DND-41 (cell line): Measurements from ENCODE around the gene TIPARP.

Experiments
- ATAC-seq: fragments of 200-7000 bp; cut with Tn5 transposase; 3 replicates; pipeline ENCODE4 v1.9.1; 2021; ENCODE audit warnings: low read depth; ENCODE audit not compliant: insufficient read depth
- DNase-seq: peaks from one replicate; pipeline ENCODE4 v3.0.0-alpha.2; 2020
- H2AFZ ChIP-seq: 2 replicates; pipeline ENCODE4 v1.6.0; 2012; ENCODE audit warnings: low read depth, low read length
- H3K27ac ChIP-seq: 2 replicates; pipeline ENCODE4 v1.5.1; 2012; ENCODE audit warnings: low read length, inconsistent platforms
- H3K27me3 ChIP-seq: fragments of 200-600 bp; sonication (generic); 2 replicates; pipeline ENCODE4 v1.6.0; 2012; ENCODE audit warnings: low read length, mild to moderate bottlenecking, inconsistent platforms; ENCODE audit not compliant: insufficient read depth, poor library complexity
- H3K36me3 ChIP-seq: 2 replicates; pipeline ENCODE4 v1.5.1; 2012; ENCODE audit warnings: low read length, inconsistent platforms; ENCODE audit not compliant: insufficient read depth
- H3K4me1 ChIP-seq: 2 replicates; pipeline ENCODE4 v1.5.1; 2012; ENCODE audit warnings: mild to moderate bottlenecking, low read length; ENCODE audit not compliant: insufficient read depth
- H3K4me2 ChIP-seq: 2 replicates; pipeline ENCODE4 v1.6.0; 2012; ENCODE audit warnings: mild to moderate bottlenecking, moderate library complexity, low read length, inconsistent platforms; ENCODE audit not compliant: insufficient read depth
- H3K4me3 ChIP-seq, 2 experiments: fragments of 200-600 bp in 1 of 2; shearing (Covaris generic) in 1 of 2; 2 replicates each; pipeline ENCODE4 v1.5.1; 2012 to 2016; ENCODE audit warnings: inconsistent platforms in 2 of 2, low read length in 2 of 2, mild to moderate bottlenecking in 2 of 2, low read depth in 1 of 2, moderate library complexity in 1 of 2
- H3K79me2 ChIP-seq: 2 replicates; pipeline ENCODE4 v1.6.0; 2012; ENCODE audit warnings: low read length, inconsistent platforms; ENCODE audit not compliant: insufficient read depth
- H3K9ac ChIP-seq: 2 replicates; pipeline ENCODE4 v1.6.0; 2012; ENCODE audit warnings: low read depth, mild to moderate bottlenecking, inconsistent platforms, low read length, moderate library complexity
- H3K9me3 ChIP-seq: 2 replicates; pipeline ENCODE4 v1.5.1; 2012; ENCODE audit warnings: low read length, moderate library complexity, mild to moderate bottlenecking, inconsistent platforms; ENCODE audit not compliant: insufficient read depth, severe bottlenecking
- H4K20me1 ChIP-seq: 2 replicates; pipeline ENCODE4 v1.6.0; 2012; ENCODE audit warnings: low read length; ENCODE audit not compliant: insufficient read depth
- CTCF ChIP-seq: IDR thresholded peaks from 2 replicates; pipeline ENCODE4 v1.5.1; 2012; ENCODE audit warnings: borderline replicate concordance, low read length, moderate library complexity, mild to moderate bottlenecking; ENCODE audit not compliant: poor library complexity, severe bottlenecking; ENCODE audit errors: extremely low read depth
- EZH2 ChIP-seq: IDR thresholded peaks from 3 replicates; pipeline ENCODE4 v1.6.1; 2012; ENCODE audit warnings: borderline replicate concordance, low read depth, mild to moderate bottlenecking, moderate library complexity, low read length, inconsistent platforms; ENCODE audit not compliant: severe bottlenecking

The TIPARP gene

GRCh38 chr3:156659260-156659659, 15.1 kb upstream of the TIPARP start:
- Histone ChIP-seq H3K4me2 (no peak overlapping the region), H3K4me3 (no peak overlapping the region), H4K20me1 (no peaks in the 10 kb centered on the region), H2AFZ (no peak overlapping the region), H3K27me3 (peaks cover 3% of the 10 kb centered on the region), H3K9me3 (no peaks in the 10 kb centered on the region), H3K9ac (no peak overlapping the region), H3K36me3 (no peaks in the 10 kb centered on the region), H3K4me1 (no peaks in the 10 kb centered on the region), H3K79me2 (no peaks in the 10 kb centered on the region), H3K27ac (no peak overlapping the region)
- no peak for TF ChIP-seq EZH2
- no peak for TF ChIP-seq CTCF
- ATAC-seq (no peak), DNase-seq (no peak)

- Histone ChIP-seq H3K27me3 (peaks cover 4% of the 10 kb centered on the region), H3K4me1 (no peaks in the 10 kb centered on the region), H3K4me2 (no peak overlapping the region), H3K4me3 (no peak overlapping the region), H3K79me2 (no peaks in the 10 kb centered on the region), H3K9me3 (no peaks in the 10 kb centered on the region), H3K36me3 (no peaks in the 10 kb centered on the region), H3K9ac (no peak overlapping the region), H4K20me1 (no peaks in the 10 kb centered on the region), H3K27ac (no peak overlapping the region), H2AFZ (no peak overlapping the region)
- DNase-seq (no peak), ATAC-seq (no peak)
- TF ChIP-seq CTCF = no peak
- TF ChIP-seq EZH2 = no peak
Observed at GRCh38 chr3:156661155-156661554, 13.2 kb upstream of the TIPARP start.

- H3K36me3 ChIP-seq = no peaks in the 10 kb centered on the region
- no peak for TF ChIP-seq EZH2
- TF ChIP-seq CTCF = no peak
- no peak overlapping the region for H3K4me2 ChIP-seq
- no peaks in the 10 kb centered on the region for H3K79me2 ChIP-seq
- H3K27ac ChIP-seq = no peak overlapping the region
- no peak overlapping the region for H3K4me3 ChIP-seq
- H3K9me3 ChIP-seq = no peaks in the 10 kb centered on the region
- DNase-seq (no peak), ATAC-seq (no peak)
- no peaks in the 10 kb centered on the region for H4K20me1 ChIP-seq
- H3K9ac ChIP-seq = no peak overlapping the region
- no peak overlapping the region for H2AFZ ChIP-seq
- peaks cover 6% of the 10 kb centered on the region for H3K27me3 ChIP-seq
- no peaks in the 10 kb centered on the region for H3K4me1 ChIP-seq
Observed at GRCh38 chr3:156664011-156664830, 10.2 kb upstream of the TIPARP start.
